ENCODE results near the gene SCGB1A1.

SCGB1A1 gene

GRCh38 chr11:62419314-62419929 lies 589 bp downstream of the SCGB1A1 start:
- H3K4me3 ChIP-seq (replicated peaks; ENCODE audit: low read depth, low read length), result no peak overlapping the region
- DNase-seq (ENCODE audit: low read depth), result no peak
- TF ChIP-seq CTCF (IDR thresholded peaks at IDR 0.05; ENCODE audit: low read length, missing control alignments), result no peak

GRCh38 chr11:62419943-62420342 lies 1.1 kb downstream of the SCGB1A1 start:
- DNase-seq (ENCODE audit: low read depth), result no peak
- H3K4me3 ChIP-seq (replicated peaks; ENCODE audit: low read depth, low read length), result no peak overlapping the region
- no peak for TF ChIP-seq CTCF (IDR thresholded peaks at IDR 0.05; ENCODE audit: low read length, missing control alignments)

- no peak for TF ChIP-seq CTCF (IDR thresholded peaks at IDR 0.05; ENCODE audit: low read length, missing control alignments)
- H3K4me3 ChIP-seq (replicated peaks; ENCODE audit: low read depth, low read length), result no peak overlapping the region
- DNase-seq (ENCODE audit: low read depth), result no peak
Measured at GRCh38 chr11:62420882-62421281, 2.0 kb downstream of the SCGB1A1 start.

GRCh38 chr11:62421996-62422395 lies 3.2 kb downstream of the SCGB1A1 start:
- no peak overlapping the region for H3K4me3 ChIP-seq (replicated peaks; ENCODE audit: low read depth, low read length)
- DNase-seq (ENCODE audit: low read depth), result no peak
- no peak for TF ChIP-seq CTCF (IDR thresholded peaks at IDR 0.05; ENCODE audit: low read length, missing control alignments)

GRCh38 chr11:62423012-62423411 lies 4.2 kb downstream of the SCGB1A1 start:
- no peak overlapping the region for H3K4me3 ChIP-seq (replicated peaks; ENCODE audit: low read depth, low read length)
- no peak for DNase-seq (ENCODE audit: low read depth)
- no peak for TF ChIP-seq CTCF (IDR thresholded peaks at IDR 0.05; ENCODE audit: low read length, missing control alignments)

- peak; percentile 32 for DNase-seq (ENCODE audit: low read depth)
- TF ChIP-seq CTCF (IDR thresholded peaks at IDR 0.05; ENCODE audit: low read length, missing control alignments), result no peak
- no peak overlapping the region for H3K4me3 ChIP-seq (replicated peaks; ENCODE audit: low read depth, low read length)
Measured at GRCh38 chr11:62427630-62428233, 8.9 kb downstream of the SCGB1A1 start.
